COLO668 (cell line): ENCODE data around the gene CNBP.
A peak's percentile ranks its signal among the peaks of the same experiment; 100 is the strongest.

Experiments used
- DNase-seq: peaks from one replicate; lab custom pipeline; 2025; ENCODE audit not compliant: unreplicated experiment; lab: John Stamatoyannopoulos, UW

CNBP gene

GRCh38 chr3:129132097-129132866 is 51.4 kb downstream of the CNBP start:
- no peak for DNase-seq

DNA sequence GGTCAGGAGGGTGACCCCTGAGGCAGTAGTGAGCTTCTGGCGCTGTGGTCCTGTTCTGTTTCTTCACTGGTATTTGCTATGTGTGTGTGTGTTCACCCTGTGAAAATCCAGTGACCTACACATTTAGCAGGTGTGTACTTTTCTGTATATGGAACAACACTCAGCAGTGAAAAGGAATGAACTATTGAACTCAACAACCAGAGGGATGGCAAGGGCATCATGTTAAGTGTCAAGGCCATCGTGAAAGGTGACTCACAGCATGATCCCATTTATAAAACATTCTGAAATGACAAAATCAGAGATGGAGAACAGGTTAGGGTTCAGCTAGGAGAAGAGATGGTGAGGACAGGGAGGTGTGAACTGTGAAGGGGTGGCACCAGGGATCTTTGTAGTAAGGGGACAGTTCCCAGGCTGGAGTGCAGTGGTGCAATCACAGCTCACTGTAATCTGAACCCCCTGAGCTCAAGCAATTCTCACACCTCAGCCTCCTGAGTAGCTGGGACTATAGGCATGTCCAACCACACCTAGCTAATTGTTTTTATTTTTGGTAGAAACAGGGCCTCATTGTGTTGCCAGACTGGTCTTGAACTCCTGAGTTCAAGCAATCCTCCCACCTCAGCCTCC is 52.1 kb downstream of the CNBP start:
- no peak for DNase-seq

DNA sequence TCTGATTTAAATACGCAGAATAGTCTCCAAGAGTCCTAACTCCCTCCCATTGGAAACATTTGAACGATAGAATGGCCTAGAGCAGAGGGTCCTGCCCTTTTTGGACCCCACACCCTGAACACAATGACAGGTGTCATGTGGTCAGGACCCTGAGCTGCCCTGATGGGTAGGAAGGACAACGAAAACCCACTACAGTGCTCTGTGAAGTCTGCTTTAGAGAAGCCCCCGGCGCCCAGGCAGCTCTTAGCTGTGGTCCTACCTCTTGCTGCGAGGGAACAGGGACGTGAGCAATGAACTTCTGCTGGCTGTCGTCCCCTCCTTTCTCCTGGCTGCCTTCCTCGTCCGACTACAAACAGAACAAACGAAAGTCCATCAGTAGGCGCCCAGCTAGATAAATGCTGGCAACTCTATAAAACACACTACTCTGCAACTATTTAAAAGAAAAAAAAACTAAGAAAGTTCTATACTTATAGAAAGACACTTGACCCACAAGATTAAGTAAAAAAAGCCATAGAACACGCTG is 53.3 kb downstream of the CNBP start:
- no peak for DNase-seq

GRCh38 chr3:129128357-129129155 is 55.1 kb downstream of the CNBP start:
- DNase-seq: no peak

DNA sequence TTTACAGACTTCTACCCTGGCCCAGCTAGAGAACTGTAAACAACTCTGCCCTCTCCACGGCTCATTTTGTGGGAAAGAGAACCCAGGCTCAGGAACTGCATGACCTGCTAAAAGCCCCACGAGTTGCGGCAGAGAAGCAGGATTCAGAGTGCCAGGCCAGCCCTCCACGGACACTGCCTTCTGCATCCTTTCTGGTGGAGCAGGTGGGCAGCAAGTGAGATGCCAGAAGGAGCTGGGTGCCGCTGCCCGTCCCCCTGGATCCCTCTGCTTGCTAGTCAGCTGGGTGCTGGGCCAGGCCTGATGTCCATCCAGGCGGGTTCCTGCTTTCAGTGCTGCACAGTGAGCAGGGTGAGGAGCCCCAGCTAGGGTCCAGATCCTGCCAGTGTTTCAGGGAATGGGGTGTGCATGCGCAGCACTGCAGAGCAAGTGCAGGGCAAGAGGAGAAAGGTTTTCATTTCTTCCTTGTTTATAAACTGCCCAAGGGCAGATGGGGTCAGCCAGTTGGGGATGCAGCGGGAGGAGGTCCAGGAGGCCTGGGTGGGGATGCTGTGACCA is 56.9 kb downstream of the CNBP start:
- no peak for DNase-seq

DNA sequence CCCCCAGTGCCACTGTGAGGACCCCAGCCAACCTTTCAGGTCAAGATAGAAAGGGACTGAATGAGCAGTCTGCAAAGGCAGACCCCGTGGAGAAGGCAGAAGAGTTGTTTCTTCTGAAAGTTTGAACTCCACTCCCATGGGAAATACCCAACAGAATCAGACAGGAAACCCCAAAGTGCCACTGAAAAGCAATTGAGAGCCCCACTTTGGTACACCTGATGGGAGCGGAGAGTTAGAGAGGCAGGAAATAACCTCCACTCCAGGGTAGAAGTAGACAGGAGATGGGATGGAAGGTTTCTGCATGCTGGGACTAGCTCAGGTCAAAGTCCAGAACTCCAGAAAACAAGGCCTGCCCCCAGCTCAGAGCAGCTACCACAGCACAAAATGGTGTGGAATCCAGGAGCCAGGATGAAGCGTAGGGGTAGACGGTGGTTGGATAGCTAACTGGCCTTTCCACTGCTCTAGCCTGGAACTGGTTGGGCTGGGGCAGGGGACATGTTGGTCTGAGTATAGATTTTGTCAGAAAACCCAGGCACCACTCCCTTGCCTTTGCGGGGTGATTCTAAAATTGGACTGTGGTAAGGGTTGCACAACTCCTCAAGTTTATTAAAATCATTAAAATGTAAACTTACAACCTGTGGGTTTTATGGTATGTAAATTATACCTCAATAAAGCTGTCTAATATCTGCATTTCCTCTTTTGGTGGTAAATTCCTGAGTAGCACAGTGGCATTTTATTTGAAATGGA is 60.2 kb downstream of the CNBP start:
- no peak for DNase-seq

DNA sequence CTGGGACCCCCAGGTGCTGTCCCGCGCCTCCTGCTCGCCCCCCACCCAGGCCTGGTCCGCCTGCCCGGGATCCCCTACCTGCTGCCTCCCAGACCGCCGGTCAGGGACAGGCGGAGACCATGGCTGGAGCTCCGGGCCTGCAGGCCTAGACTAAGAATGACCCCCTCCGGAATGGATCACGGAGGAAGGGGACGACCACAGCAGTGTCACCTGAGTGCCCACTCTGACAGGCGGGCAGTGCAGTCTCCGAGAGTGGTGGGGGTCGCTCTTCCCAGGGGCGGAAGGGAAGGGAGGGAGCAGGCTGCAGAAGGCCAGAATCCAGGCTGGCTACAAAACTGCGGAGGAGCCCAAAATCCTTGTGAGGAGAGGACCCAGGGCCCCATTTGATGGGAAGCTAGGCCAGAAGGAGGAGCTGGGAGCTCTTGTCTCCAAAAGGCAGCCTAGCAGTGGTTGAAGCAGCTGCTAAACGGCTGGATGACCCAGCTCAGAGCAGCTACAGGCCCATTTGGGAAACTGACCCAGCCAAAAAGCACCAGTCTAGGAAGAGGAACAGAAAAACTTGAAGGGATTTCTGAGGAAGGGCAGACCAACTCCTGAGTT is 61.2 kb downstream of the CNBP start:
- no peak for DNase-seq

GRCh38 chr3:129121792-129122411 is 61.8 kb downstream of the CNBP start, which contains the start of gene RAB43:
Gene RAB43 (minus strand): TSS chr3:129121804. CDS start chr3:129121489, 315 bp downstream.
- DNase-seq: peak; percentile 19

GRCh38 chr3:129121016-129121791 is 62.5 kb downstream of the CNBP start:
- DNase-seq: peak; percentile 19

DNA sequence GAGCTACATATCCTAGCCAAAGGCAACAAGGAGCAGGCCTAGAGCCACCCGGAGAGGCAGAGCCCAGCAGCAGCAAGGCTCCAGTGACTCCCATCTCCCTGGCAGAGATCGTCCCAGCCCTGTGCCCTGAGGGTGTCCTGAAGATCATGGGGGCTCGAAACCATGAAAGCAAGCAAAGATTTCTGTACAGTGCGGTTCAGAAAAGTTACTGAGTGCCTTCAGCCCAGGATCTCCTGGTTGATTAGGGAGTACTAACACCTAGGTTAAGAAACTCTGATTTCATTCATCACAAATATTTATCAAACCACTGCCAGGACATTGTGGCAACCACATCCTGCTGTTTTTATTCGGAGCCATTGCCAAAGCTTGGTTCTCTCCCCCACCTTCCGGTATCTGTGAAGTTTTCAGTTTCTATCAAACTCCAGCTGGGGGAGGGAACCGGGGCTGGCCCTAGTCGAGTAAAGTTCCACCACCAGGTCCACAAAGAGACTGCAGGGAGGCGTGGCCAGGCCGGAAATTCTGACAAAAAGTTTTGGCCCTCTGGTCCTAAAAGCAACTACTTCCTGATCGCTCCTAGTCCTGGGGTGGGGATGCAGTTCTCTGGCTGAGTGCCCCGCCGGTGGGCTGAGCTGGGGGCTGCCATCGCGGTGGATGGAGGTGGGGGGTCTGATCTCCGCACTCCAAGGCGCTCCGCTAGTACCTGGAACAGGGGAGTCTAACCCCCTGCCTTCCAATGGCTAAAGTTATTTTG is 63.3 kb downstream of the CNBP start:
- DNase-seq: peak; percentile 10

GRCh38 chr3:129119365-129120100 is 64.2 kb downstream of the CNBP start:
- no peak for DNase-seq

DNA sequence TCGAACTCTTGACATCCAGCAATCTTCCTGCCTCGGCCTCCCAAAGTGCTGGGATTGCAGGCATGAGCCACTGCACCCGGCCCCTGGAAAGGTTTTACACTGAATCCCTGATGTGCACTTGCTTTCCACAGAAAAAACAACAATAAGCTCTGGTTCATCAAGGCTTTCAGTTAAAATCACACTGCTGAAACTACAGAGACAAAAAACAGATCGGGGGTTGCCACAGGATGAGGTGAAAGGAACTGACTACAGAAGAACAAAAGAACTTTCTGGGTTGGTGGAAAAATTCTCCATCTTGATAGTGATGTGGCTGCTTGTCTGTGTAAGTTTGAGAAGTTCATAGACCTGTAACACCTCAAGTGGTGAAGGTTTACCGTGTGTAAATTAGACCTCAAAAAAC is 65.0 kb downstream of the CNBP start:
- no peak for DNase-seq
